ENCODE data around the gene SYNE2.

Gene SYNE2

DNA sequence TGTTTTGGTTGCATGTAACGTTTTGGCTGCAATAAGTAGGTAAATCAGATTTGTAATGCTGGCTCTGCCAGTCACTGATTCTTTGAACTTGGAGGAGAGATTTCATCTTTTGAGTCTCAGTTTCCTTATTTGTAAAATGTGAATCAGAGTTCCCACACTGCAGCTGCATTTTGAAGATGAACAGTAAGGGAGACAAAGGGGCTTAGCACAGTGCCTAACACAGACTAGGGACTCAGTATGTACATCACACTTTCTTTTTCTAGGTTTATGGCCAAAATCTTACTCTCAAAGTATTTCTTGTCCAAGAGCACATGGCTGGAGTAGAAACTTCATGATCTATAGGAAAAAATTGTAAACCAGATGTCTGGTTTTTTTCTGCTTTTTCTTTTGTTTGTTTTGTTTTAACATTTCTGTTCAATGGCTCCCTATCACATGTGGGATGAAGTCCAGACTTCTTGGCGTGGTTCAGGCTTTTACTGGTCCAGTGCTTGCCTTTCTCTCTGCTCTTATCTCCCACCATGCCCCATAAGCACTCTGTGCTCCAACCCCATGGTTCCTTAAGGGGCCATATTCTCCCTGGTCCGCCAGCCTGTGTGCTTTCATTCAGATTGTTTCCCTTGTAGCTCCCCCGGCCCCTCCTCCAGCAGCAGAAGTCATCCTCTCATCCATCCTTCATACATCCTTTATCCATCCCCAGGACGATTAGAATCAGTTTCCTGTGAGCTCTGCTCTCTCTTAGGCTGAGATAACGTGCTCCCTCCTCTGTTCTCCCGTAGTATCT is 58.0 kb downstream of the SYNE2 start:
- no peak for DNase-seq

DNA sequence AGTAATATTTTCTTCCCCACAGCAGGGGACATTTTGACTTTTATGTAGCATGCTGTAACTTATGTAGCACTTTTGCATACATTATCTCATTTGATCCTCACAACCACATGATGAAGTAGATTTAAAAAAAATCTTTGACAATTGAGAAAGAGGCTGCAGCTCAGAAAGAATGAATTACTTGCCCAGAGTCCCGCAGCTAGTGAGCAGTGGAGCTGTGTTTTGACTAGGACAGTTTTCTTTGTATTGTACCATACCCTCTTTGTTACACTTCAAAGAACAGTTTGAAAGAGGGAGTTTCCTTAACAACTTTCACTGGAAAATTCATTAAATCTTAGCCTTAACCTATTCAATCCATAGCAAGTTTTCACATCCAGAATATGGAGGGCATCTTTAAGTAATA is 58.6 kb downstream of the SYNE2 start:
- no peak for DNase-seq

DNA sequence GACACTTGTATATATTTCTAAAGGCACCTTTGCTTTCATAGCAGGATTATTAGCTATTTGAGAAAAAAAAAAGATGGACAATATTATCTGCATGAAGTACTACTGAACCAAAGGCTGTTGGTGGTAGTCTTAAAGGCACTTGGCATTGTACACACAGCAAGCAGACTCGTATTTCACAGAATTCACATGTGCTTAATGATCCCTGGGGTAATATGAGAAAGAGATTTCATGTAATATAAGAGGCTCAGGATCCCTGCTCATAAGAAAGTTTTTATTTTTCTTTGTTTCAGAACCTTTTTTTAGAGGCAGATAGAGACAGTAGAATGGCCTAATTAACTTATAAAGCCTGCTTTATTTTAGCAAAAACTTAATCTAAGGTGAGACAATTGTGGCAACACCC is 59.5 kb downstream of the SYNE2 start:
- DNase-seq = peak; percentile 1

DNA sequence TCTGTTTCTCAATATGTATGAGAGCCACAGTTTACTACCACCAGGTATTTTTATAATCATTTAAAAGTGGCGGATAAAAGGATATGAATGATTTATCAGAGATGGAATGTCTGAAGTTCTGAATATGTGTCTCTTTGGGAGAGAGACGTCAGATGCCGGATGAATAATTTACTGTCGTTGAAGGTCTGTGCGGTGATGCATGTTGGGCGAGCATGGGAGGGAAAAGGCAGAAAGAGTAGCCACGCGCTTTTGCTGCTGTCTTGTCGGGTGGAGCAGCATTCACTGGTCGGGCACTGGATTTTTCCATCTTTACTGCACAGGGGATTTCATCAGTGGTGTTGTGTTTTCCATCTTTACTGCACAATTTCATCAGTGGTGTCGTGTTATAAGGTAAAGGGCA is 65.6 kb downstream of the SYNE2 start:
- no peak for DNase-seq

DNA sequence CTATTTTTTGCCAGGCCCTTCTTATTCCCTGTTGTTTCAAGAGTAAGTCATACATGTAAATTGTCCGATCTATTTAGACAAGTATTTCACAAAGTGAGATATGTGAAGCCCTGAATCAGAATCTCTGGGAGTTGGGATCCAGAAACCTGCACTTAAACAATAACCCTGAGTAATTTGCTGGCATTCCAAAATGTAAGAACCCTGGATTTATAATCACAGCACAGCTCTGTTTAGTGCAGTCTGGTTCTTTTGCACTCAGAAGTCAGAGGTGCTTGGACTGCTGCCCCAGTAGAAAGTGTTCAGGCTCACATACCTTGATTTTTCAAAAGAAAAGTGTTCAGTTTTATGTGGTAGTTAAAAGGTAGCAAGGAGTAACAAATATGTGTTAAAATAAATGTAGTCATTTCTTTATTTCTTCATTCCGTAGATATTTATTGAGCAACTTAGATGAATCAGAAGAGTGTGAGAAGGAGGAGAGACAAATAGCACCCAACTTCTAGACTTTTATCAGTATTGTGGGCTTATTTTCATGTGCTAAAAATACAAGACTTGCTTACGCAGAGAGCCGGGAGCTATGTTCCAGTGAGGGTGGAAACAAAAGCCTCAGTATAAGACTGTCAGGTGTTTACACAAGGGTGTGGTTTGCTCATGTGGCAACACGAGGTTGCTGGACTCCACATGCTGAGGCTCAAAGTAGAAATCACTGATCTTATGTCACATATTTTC is 70.1 kb downstream of the SYNE2 start:
- DNase-seq = peak; percentile 19

DNA sequence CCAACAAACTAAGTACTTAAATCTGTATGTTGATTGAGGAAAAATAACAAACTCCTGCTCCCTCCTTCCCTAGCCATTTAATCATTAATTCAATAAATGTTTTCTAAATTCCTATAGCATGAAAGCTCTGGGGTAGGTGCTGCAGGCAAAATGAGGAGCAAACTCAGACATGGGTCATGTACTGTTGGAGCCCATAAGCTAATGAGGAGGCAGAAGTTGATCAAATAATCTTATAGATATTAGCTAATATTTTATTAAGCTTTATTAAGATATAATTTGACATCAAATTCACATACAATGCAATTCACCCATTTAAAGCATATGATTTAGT is 70.6 kb downstream of the SYNE2 start:
- DNase-seq = no peak

DNA sequence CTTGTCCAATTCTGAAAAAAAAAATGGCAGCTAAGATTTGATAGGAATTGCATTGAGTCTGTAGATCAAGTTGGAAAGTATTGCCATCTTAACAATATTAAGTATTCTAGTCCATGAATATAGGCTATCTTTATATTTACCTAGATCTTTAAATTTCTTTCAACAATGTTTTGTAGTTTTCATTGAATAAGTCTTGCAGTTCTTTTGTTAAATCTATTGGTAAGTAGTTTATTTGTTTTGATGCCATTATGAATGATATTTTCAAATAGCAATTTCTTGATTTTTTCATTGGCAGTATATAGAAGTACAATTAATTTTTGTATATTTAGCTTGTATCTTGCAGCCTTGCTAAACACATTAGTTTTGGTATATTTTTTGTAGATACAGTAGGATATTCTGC is 71.6 kb downstream of the SYNE2 start:
- DNase-seq = no peak

DNA sequence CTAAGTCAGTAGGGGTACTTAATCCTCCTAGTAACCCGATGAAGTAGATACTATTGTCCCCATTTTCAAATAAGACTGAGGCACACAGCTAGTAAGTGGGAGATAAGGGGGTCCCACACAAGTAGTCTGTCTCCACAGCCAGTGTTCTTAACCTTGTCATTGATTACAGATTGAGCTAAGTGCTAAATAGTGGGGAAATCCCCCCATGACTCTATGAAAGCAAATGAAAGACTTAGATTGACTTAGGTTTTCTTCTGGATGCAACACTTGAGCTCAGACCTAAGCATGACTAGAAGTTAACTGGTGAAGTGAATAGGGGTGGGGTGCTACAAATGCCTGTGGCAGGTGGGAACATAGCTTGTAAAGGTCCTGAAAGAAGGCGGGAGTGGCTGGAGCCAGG is 73.8 kb downstream of the SYNE2 start:
- no peak for DNase-seq

DNA sequence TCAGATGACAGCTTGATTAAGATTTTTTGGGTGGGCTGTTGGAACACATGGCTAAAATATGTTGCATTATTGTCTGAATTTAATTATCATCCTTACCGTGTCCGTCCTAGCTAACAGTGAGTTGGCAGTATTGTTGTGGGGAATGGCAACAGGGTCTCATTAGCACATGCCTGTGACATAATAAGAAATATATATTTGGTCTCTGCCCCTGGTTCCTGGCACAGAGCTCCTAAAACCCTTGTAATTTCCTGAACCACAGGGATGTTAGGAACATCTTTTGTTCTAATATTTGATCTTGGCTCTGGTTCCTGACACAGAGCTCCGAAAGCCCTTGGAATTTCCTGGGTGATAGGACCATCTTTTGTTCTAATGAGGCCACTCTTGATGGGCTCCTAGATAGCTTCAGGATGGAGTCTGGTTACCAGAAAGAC is 76.0 kb downstream of the SYNE2 start:
- peak; percentile 54 for DNase-seq

DNA sequence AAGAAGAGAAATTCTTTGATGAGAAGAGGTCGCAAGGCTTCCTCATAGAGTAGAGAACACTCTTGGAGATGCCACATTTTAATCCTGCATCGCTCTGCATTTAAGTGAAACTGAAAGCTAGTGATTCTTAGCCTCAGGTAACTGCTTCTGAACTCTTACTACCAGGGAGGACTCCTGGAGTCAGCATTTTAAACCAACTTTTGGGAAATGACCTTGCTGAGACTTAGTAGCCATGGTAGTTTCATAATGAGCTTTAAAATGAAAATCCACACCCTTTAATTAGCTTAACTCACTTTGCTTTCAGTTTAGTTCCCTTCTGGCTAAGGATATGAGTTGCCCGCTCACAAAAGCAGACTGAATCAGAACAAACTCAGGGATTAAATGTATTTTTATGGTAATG is 80.3 kb downstream of the SYNE2 start:
- no peak for DNase-seq

DNA sequence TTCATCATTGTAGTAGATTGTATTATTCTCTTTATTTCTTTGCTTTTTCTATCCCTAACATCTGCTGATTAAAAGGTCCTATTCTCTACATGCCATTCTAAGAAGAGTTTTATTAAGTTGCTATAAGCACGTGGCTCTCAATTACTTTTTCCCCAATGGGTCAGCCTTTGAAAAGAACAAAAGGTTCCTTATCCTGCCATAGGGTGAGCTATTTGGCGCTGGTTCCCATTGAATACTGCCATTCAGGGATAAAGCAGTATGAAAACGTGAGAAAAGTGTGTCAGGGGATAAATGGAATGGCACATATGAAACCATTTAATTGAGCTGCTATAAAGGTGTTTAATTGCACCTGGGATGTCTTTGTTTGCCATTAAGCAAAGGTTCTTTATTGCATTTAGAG is 80.9 kb downstream of the SYNE2 start:
- DNase-seq = no peak

DNA sequence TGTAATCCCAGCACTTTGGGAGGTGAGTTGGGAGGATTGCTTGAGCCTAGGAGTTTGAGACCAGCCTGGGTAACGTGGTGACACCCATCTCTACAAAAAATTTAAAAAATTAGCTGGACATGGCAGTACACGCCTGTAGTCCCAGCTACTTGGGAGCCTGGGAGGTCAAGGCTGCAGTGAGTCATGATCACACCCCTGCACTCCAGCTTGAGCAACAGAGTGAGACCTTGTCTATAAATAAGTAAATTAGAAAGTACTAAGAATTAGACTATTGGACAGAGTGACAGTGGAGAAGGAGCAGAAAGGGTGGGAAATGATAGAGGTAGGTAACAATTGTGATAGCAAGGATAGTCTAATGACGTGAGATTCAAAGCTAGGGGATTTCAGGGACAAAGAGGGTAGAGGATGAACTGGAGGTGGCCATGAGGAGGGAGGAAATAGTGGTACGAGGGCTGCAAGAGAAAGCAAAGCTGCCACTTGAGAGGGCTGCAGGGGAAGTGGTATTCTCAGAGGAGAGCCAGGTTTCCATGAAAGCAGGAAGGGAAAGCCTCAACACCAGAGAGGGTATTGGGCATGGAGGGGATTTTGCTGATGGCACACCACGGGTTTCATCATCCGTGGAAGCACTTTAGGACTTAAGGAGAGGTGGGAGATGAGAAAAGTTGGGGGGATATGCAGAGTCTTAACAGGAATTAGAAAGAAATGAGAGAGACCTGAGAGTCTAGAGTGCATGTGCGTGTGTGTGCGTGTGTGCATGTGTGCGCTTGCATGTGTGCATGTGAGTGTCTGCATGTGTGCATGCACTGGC is 85.6 kb downstream of the SYNE2 start:
- DNase-seq = no peak

DNA sequence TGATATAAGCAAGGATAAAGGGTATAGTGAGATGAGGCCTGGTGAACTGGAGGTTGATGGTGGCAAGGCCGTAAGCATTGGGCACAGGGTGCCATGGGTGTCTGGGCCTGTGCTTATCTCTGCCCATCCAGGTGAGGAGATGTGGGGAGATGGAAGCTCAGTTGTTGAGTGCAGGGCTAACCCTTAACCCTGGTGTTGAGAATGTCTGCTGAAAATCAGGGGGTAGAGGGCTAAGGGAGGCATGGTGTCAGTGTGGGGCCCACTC is 86.1 kb downstream of the SYNE2 start:
- DNase-seq = no peak

DNA sequence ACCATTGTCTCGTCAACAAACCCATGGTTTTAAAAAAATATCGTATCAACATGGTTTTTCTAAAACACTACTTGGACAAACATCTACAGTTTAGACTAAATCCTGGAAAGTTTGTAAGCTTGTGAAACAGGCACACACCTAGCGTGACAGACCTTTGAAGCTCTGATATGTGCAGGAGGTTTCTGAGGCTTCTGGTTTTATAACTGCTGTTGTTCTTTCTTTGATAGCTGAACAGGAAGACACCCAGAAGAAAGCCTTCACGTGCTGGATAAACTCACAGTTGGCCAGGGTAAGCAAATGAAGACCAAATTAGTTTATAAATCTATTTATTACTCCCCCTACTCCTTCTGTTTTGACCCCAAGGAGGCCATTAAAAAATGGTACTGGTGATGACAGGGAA is 87.6 kb downstream of the SYNE2 start:
- DNase-seq = no peak

DNA sequence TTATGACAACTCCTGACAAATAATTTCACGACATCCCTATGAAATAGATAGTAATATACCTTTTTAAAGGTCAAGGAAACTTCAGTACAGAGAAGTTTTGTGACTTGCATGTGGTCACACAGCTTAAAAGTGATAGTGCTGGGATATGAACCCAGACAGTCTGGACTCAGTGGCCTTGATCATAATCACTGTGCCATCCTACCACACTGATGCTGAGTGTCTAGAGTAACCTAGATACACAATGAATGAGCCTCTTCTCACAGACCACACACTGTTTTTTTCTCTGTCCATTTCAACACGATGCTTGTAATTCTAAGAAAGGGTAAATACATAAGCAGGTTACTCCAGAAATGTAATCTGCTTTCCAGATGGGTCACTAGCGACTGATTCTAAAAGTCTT is 88.2 kb downstream of the SYNE2 start:
- no peak for DNase-seq

DNA sequence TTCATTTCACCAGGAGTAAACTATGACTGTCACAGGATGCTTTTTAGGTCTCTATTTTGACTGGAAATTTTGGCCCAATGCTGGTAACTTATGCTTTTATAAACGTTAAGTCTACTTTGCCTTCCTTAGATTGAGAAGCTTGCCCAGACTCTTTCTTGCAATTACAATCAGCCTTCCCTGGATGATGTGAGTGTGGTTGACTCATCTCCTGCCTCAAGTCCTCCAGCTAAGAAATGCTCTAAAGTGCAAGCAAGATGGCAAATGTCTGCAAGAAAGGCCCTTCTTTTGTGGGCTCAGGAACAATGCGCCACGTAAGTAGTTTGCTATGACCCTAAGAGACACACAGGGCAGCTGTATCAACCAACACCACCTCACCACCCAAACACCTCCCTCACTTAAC is 96.9 kb downstream of the SYNE2 start:
- DNase-seq = no peak

DNA sequence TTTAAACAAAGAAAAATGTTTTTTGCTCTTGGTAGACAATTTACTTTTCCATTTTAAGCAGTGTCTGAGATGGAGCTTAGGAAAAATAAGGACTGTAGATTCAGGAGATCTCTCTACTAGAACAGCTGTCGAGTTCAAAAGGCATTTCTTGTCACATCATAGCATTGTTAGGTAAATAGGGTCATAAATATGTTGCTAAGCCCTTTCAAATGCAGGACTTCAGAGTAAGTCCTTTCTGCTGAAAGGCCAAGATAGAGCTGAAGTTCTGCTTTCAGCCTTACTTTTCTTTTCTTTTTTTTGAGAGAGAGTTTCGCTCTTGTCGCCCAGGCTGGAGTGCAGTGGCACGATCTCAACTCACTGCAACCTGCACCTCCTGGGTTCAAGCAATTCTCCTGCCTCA is 98.2 kb downstream of the SYNE2 start:
- DNase-seq = no peak

DNA sequence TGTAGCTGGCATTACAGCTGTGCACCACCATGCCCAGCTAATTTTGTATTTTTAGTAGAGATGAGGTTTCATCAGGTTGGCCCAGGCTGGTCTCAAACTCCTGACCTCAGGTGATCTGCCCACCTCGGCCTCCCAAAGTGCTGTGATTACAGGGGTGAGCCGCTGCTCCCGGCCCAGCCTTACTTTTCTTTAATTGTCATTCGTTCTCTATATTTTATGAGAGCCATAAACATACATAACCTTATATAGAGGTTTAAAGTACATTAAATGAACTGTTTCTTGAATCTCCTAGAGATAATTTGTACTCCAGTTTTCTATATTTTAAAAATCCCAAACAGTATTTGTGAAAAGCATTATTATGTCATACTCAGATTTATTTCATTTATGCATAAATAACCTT is 98.6 kb downstream of the SYNE2 start:
- no peak for DNase-seq

DNA sequence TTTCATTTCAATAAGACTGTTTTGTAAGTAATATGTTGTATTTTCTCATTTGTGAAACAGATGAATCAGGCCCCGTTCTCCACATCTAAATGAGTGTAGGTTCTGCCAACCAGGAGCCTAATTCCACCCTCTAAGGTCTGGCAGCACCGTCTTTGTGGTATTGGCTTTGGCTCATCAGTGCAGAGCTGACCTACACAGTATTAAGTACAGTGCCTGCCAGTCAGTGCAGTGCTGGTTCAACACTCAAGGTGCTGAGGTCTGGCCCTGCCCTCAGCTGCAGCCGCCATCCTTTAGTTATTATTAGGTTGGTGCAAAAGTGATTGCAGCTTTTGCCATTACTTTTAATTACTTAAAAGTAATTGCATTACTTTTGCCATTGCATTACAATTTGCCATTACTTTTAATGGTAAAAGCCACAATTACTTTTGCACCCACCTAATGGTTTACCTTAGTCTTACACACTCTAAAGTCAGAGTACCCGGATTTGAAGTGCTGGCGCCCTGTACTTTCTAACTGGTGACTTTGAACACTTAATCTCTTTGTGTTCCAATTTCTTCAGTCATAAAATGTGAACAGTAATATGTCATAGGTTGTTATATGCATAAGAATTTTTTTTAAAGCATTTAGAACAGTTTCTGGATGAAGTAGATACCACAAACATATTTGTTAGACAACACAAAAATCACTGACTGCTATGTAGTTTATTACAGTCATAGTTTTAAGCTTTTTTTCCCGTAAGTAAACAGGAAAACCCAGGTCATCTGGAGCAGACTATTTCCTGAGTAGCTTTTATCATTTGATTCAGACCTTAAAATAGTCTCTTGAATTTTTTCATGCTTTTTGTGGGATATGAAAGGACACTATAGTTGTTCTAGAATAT is 99.5 kb downstream of the SYNE2 start:
- DNase-seq = no peak

DNA sequence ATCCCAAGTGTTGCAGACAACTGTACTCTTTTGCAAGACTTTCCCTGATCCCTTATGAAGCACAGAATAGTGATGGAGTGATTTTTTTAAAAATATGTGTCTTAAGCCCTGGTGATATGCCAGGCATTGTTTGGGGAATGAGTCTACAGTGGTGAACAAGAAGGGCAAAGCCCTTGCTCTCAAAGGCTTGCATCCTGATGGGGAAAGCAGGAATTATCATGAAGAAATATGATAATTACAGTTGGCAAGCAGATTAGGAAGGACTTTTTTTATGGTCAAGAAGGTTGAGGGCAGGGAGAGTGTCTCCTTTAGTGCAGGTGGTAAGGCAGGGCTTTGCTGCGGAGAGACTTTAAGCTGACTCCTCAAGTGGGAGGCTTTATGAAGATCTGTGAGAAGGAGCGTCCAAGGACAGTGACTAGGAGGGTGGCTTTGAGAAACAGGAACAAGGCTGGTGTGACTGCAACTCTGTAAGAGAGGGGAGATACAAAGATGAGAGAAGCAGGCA is 100.2 kb downstream of the SYNE2 start:
- no peak for DNase-seq

DNA sequence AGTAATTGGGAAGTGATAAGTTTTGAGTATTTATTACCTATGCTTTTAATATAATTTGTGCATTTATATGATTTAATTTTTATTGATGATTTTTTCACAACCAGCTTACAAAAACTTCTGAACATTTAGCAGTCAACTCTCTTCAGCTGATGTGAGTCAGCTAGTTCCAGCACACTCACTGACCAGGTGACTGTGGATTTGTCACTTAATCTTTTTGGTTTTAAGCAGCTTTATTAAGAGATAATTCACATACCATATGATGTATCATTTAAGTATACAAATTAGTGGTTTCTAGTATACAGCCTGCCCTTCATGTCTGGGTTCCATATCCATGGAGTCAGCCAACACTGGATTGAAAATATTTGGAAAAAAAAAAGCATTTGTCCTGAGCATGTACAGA is 103.5 kb downstream of the SYNE2 start:
- DNase-seq = no peak

DNA sequence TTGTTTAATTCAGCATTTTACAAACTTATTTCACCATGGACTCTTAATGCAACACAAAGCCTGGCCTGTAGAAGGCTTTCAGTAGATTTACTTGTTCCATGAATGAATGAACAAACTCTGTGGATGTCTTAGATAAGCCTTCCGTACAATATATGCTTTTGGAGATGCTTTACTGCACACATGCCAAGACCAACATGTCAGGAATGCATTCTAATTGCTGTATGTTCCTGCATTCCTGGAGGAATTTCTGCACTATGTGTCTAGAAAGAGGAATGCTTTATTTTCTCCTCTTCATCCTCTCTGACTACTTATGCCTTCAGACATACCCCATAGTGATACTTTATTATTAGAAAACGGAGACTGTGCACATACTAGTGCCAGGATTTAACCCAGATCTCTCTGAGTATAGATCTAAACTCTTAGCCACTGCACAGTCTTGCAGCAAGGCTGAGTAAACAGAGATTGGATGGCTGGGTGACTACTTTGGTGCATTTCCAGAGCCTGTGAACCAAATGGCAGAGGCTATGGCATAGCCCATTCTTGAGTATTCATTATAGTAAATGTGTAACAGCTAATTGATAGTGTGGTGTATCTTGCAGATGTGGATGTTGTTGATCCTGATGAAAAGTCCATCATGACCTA is 108.2 kb downstream of the SYNE2 start:
- DNase-seq = no peak

DNA sequence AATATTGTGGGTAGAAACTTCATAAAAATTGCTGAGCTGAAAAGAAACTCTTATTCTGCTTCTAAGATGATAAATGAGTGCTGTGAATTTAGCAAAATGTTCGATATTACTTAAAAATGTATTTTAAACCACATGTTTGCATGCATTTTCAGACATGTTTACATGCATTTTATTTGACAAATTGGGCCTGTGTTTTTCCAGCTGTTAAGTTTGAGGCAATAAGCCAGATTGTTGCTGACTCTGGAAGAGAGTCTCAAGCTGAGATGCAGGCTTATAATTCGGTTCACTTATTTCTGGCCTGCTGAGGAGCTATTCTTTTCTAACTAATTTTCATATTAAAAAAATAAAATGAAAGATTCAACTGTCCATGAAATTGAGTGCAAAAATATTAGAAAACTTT is 110.1 kb downstream of the SYNE2 start:
- no peak for DNase-seq
